IMR-90 (cell line): ENCODE results near the gene PMEPA1. TPM values are rescaled to one million over a fixed set of nuclear protein-coding genes. Genes with fewer than 3 reads are reported as not detected.

Experiments used
- ATAC-seq: fragments of 200-7000 bp; cut with Tn5 transposase; 2 replicates; pipeline ENCODE4 v1.9.1; 2020; ENCODE audit warnings: low read depth, mild to moderate bottlenecking, moderate library complexity
- BruUV-seq: library from RNA; stranded (reverse); fragments of 400-500 nt; replicated peaks from 2 replicates; lab custom pipeline; 2021; lab: Mats Ljungman, UMichigan
- CTCF ChIA-PET: fragments of 300-600 bp; formaldehyde crosslinking; extraction: SDS; loops from one replicate; lab custom pipeline; 2021; ENCODE audit warnings: antibody characterized with exemption; lab: Yijun Ruan, JAX
- POLR2A ChIA-PET: fragments of 300-600 bp; sonication (Branson Sonifier 250); formaldehyde crosslinking; loops from one replicate; lab custom pipeline; 2022; ENCODE audit warnings: antibody characterized with exemption; ENCODE audit not compliant: unreplicated experiment; lab: Charles Lee
- DNase-seq: peaks from one replicate; pipeline ENCODE4 v3.0.0; 2013
- H2AFZ ChIP-seq: replicated peaks from 2 replicates; pipeline ENCODE3; 2013; ENCODE audit warnings: low read length, mild to moderate bottlenecking; ENCODE audit not compliant: poor library complexity
- H2AK5ac ChIP-seq: 2 replicates; pipeline ENCODE4 v1.6.1; 2013; ENCODE audit warnings: low read depth, low read length, inconsistent platforms
- H2AK9ac ChIP-seq: replicated peaks from 2 replicates; pipeline ENCODE3; 2013; ENCODE audit warnings: mild to moderate bottlenecking, low read depth, low read length, moderate library complexity; ENCODE audit not compliant: poor library complexity
- H2BK120ac ChIP-seq: 2 replicates; pipeline ENCODE4 v1.6.1; 2013; ENCODE audit warnings: low read depth, low read length, inconsistent platforms
- H2BK15ac ChIP-seq: 3 replicates; pipeline ENCODE4 v1.6.1; 2013; ENCODE audit warnings: low read depth, low read length, inconsistent platforms
- H2BK20ac ChIP-seq: 2 replicates; pipeline ENCODE4 v1.6.1; 2013; ENCODE audit warnings: low read depth, mild to moderate bottlenecking, inconsistent platforms, low read length, moderate library complexity
- H2BK5ac ChIP-seq: 2 replicates; pipeline ENCODE4 v1.6.1; 2013; ENCODE audit warnings: mild to moderate bottlenecking, low read depth, low read length, inconsistent platforms; ENCODE audit not compliant: poor library complexity, severe bottlenecking
- H3K14ac ChIP-seq: replicated peaks from 2 replicates; pipeline ENCODE4 v1.6.1; 2013; ENCODE audit warnings: low read depth, low read length, inconsistent platforms
- H3K18ac ChIP-seq: 2 replicates; pipeline ENCODE4 v1.6.1; 2013; ENCODE audit warnings: low read depth, low read length, control low read depth
- H3K23ac ChIP-seq: 2 replicates; pipeline ENCODE4 v1.6.1; 2013; ENCODE audit warnings: low read depth, low read length, inconsistent platforms
- H3K27ac ChIP-seq: 2 replicates; pipeline ENCODE4 v1.5.1; 2013; ENCODE audit warnings: mild to moderate bottlenecking, control low read depth, low read length; ENCODE audit not compliant: insufficient read depth
- H3K27me3 ChIP-seq: 2 replicates; pipeline ENCODE4 v1.6.1; 2013; ENCODE audit warnings: low read length; ENCODE audit not compliant: control insufficient read depth, insufficient read depth
- H3K36me3 ChIP-seq: 2 replicates; pipeline ENCODE4 v1.6.1; 2013; ENCODE audit warnings: low read length, mixed read lengths; ENCODE audit not compliant: control insufficient read depth, insufficient read depth
- H3K4ac ChIP-seq: 2 replicates; pipeline ENCODE4 v1.6.1; 2013; ENCODE audit warnings: low read depth, low read length, inconsistent platforms
- H3K4me1 ChIP-seq: 2 replicates; pipeline ENCODE4 v1.6.1; 2013; ENCODE audit warnings: low read length, mixed read lengths; ENCODE audit not compliant: control insufficient read depth, insufficient read depth
- H3K4me2 ChIP-seq: 2 replicates; pipeline ENCODE4 v1.6.1; 2013; ENCODE audit warnings: low read depth, mild to moderate bottlenecking, control low read depth, low read length, moderate library complexity
- H3K4me3 ChIP-seq: 2 replicates; pipeline ENCODE4 v1.5.1; 2013; ENCODE audit warnings: low read depth, mild to moderate bottlenecking, control low read depth, low read length, moderate library complexity; ENCODE audit not compliant: insufficient read depth
- H3K56ac ChIP-seq: 2 replicates; pipeline ENCODE4 v1.6.1; 2013; ENCODE audit warnings: low read length, inconsistent platforms; ENCODE audit not compliant: insufficient read depth; ENCODE audit errors: extremely low read depth
- H3K79me1 ChIP-seq, 2 experiments: 2 replicates each; pipeline ENCODE4 v1.6.1; 2013; ENCODE audit warnings: low read length in 2 of 2, inconsistent platforms in 1 of 2, low read depth in 1 of 2
- H3K9ac ChIP-seq: 2 replicates; pipeline ENCODE4 v1.6.1; 2013; ENCODE audit warnings: low read depth, low read length, control low read depth
- H3K9me1 ChIP-seq: 2 replicates; pipeline ENCODE4 v1.6.1; 2013; ENCODE audit warnings: low read length, inconsistent platforms; ENCODE audit not compliant: insufficient read depth
- H3K9me3 ChIP-seq: 2 replicates; pipeline ENCODE4 v1.6.1; 2013; ENCODE audit warnings: low read length; ENCODE audit not compliant: control insufficient read depth, insufficient read depth
- H4K20me1 ChIP-seq: 2 replicates; pipeline ENCODE4 v1.6.1; 2013; ENCODE audit warnings: low read length, inconsistent platforms; ENCODE audit not compliant: insufficient read depth
- H4K5ac ChIP-seq: 2 replicates; pipeline ENCODE4 v1.6.1; 2013; ENCODE audit warnings: mild to moderate bottlenecking, low read depth, low read length, control low read depth
- H4K8ac ChIP-seq, 2 experiments: 2 replicates each; pipeline ENCODE4 v1.6.1; 2013; ENCODE audit warnings: low read depth in 2 of 2, low read length in 2 of 2, control low read depth in 1 of 2, inconsistent platforms in 1 of 2
- H4K91ac ChIP-seq: 2 replicates; pipeline ENCODE4 v1.6.1; 2013; ENCODE audit warnings: low read depth, low read length, inconsistent platforms; ENCODE audit not compliant: insufficient read depth
- BHLHE40 ChIP-seq: fragments of 150-350 bp; IDR thresholded peaks from 2 replicates; pipeline ENCODE4 v1.6.1; 2016; ENCODE audit warnings: mild to moderate bottlenecking, low read depth, low read length
- CHD1 ChIP-seq: IDR thresholded peaks from 2 replicates; pipeline ENCODE4 v1.6.1; 2012; ENCODE audit warnings: low read depth, low read length, improper control_type of control experiment
- ELK1 ChIP-seq: fragments of 150-350 bp; IDR thresholded peaks from 2 replicates; pipeline ENCODE4 v1.6.1; 2016; ENCODE audit warnings: low read depth, mild to moderate bottlenecking, low read length, moderate library complexity, borderline replicate concordance
- MAZ ChIP-seq: IDR thresholded peaks from 2 replicates; pipeline ENCODE4 v1.6.1; 2012; ENCODE audit warnings: low read depth, mild to moderate bottlenecking, low read length, improper control_type of control experiment, moderate library complexity, borderline replicate concordance
- MXI1 ChIP-seq: IDR thresholded peaks from 2 replicates; pipeline ENCODE4 v1.6.1; 2012; ENCODE audit warnings: low read depth, mild to moderate bottlenecking, low read length, moderate library complexity, borderline replicate concordance
- NFE2L2 ChIP-seq: fragments of 150-350 bp; IDR thresholded peaks from 2 replicates; pipeline ENCODE4 v1.6.1; 2016; ENCODE audit warnings: low read depth, mild to moderate bottlenecking, low read length
- RFX5 ChIP-seq: IDR thresholded peaks from 2 replicates; pipeline ENCODE4 v1.8.0; 2012; ENCODE audit warnings: low read depth, mild to moderate bottlenecking, low read length, moderate library complexity
- USF2 ChIP-seq: fragments of 150-350 bp; IDR thresholded peaks from 2 replicates; pipeline ENCODE4 v1.6.1; 2017; ENCODE audit warnings: mild to moderate bottlenecking, antibody characterized with exemption, low read length, low read depth
- WGBS, 2 experiments: methylation state at CpG; one replicate each; pipeline versions ENCODE4 v1.1.5 to v1.1.7; 2013; ENCODE audit warnings: missing lambda C conversion rate in 2 of 2; ENCODE audit not compliant: insufficient read length in 1 of 2; ENCODE audit errors: extremely low coverage in 2 of 2; 5-methylcytosine and 5-hydroxymethylcytosine counted together
- dilution Hi-C: fragments of 300-500 bp; cut with HindIII; formaldehyde crosslinking; loops from one replicate; pipeline ENCODE4 v1.14.3; 2018; ENCODE audit warnings: low sequenced_read_pairs; ENCODE audit not compliant: unreplicated experiment
- in situ Hi-C: fragments of 300-500 bp; cut with MboI; formaldehyde crosslinking; loops from 3 replicates; pipeline ENCODE4 v1.14.3; 2019; ENCODE audit warnings: low sequenced_read_pairs, inconsistent platforms, mixed read lengths
- intact Hi-C: fragments of 100-400 bp; cut with micrococcal nuclease; formaldehyde crosslinking; loops from 2 replicates; pipeline ENCODE4 v1.10.0; 2022
- polyA plus RNA-seq, 3 experiments: library from polyadenylated mRNA; depleted of rRNA; stranded (reverse); fragments of >200 nt; gene quantifications; 2 replicates each; pipeline ENCODE4 v1.2.3, GENCODE V29; 2012; ENCODE audit warnings: low replicate concordance in 1 of 3
- total RNA-seq: library from RNA; depleted of rRNA; stranded (reverse); fragments of >200 nt; gene quantifications from 2 replicates; pipeline ENCODE4 v1.2.3, GENCODE V29; 2012

Gene PMEPA1
- total and polyA plus RNA-seq, 2 of the 4 experiments (the other 2 are of a cell fraction), result 2.0 to 6.9 TPM

- no peak for TF ChIP-seq MAZ
- TF ChIP-seq MXI1, result no peak
- no peak for TF ChIP-seq BHLHE40
- no peak for TF ChIP-seq CHD1
- TF ChIP-seq ELK1, result no peak
- no peak for TF ChIP-seq USF2
- TF ChIP-seq RFX5, result no peak
- TF ChIP-seq NFE2L2, result no peak
- H2AFZ ChIP-seq, result no peak within 1 kb of the TSS
- in situ Hi-C loops, result no loop called here
Measured at GRCh38 chr20:57620274-57620990, 89.4 kb downstream of the PMEPA1 start, which contains the start of gene ZBP1. TSS of gene ZBP1 (minus strand) at chr20:57620426. CDS start at chr20:57620295, 131 bp downstream.

More at GRCh38 chr20:57620274-57620990, 89.4 kb downstream of the PMEPA1 start, which contains the start of gene ZBP1:
- H4K5ac ChIP-seq, result no peak within 1 kb of the TSS
- CTCF ChIA-PET, result interaction anchor here (0.6 to 0.7 kb wide), 2 partner anchors 87 to 1069 kb away, joined by 3 read pairs; no protein-coding TSS in a partner anchor
- no peak within 1 kb of the TSS for H3K56ac ChIP-seq
- no peaks in the 10 kb centered on the region for H3K4me1 ChIP-seq
- DNase-seq (no peak), ATAC-seq (no peak)
- no peak within 1 kb of the TSS for H2AK5ac ChIP-seq
- no peak within 1 kb of the TSS for H3K9ac ChIP-seq
- H3K23ac ChIP-seq, result no peak within 1 kb of the TSS
- peaks cover 3% of the 10 kb centered on the region; the same call in 1 of the 2 replicates for H3K9me3 ChIP-seq
- no peak within 1 kb of the TSS for H2BK5ac ChIP-seq
- no peak within 1 kb of the TSS for H4K91ac ChIP-seq
- no peaks in the 10 kb centered on the region for H3K9me1 ChIP-seq
- H3K27me3 ChIP-seq, result peaks cover 9% of the 10 kb centered on the region
- POLR2A ChIA-PET, result no interaction called here
- H4K8ac ChIP-seq, result no peak within 1 kb of the TSS
- no peak within 1 kb of the TSS for H3K4ac ChIP-seq
- WGBS, 2 experiments, result 40% methylated on average over 1 of the region's 18 CpGs; no CpG with 5 or more reads in 1 of the 2 experiments
- H2BK15ac ChIP-seq, result no peak within 1 kb of the TSS
- no peak within 1 kb of the TSS for H3K4me2 ChIP-seq
- no peak within 1 kb of the TSS for H3K4me3 ChIP-seq
- H2BK120ac ChIP-seq, result no peak within 1 kb of the TSS
- no TSS peak for BruUV-seq
- H3K14ac ChIP-seq, result no peak within 1 kb of the TSS
- no peaks in the 10 kb centered on the region for H3K36me3 ChIP-seq
- intact Hi-C loops, result no loop called here
- no peak within 1 kb of the TSS for H2AK9ac ChIP-seq
- H3K27ac ChIP-seq, result no peak within 1 kb of the TSS
- H2BK20ac ChIP-seq, result no peak within 1 kb of the TSS
- H3K18ac ChIP-seq, result no peak within 1 kb of the TSS
- dilution Hi-C loops, result no loop called here
- H3K79me1 ChIP-seq, result no peaks in the 10 kb centered on the region
- H4K20me1 ChIP-seq, result no peaks in the 10 kb centered on the region
